Jurkat, Clone E6-1 (cell line): Measurements from ENCODE around the gene GNAL.
A peak's percentile ranks its signal among the peaks of the same experiment; 100 is the strongest.
"Not testable (repeated sequence)": the region's sequence is repeated elsewhere in the genome, so short reads cannot be mapped to it uniquely, and the experiment has no call there.

Experiments
- DNase-seq: peaks from one replicate; pipeline ENCODE4 v3.0.0-alpha.2; 2011; ENCODE audit warnings: low read depth, low spot score
- H3K4me3 ChIP-seq: 2 replicates; pipeline ENCODE4 v1.5.1; 2011; ENCODE audit warnings: mild to moderate bottlenecking, low read length, control low read depth, moderate library complexity

Gene GNAL

GRCh38 chr18:11823545-11823944 lies 134.5 kb downstream of the GNAL start:
- DNase-seq: no peak
- no peak overlapping the region for H3K4me3 ChIP-seq

- no peak for DNase-seq
- no peak overlapping the region for H3K4me3 ChIP-seq
Measured at GRCh38 chr18:11826836-11827235, 137.8 kb downstream of the GNAL start.

GRCh38 chr18:11828786-11829432 lies 139.8 kb downstream of the GNAL start:
- no peak overlapping the region for H3K4me3 ChIP-seq
- DNase-seq: no peak

- DNase-seq: no peak
- H3K4me3 ChIP-seq: no peak overlapping the region
Measured at GRCh38 chr18:11830585-11830984, 141.5 kb downstream of the GNAL start.

- DNase-seq: no peak
Measured at GRCh38 chr18:11831921-11832320, 142.9 kb downstream of the GNAL start.

GRCh38 chr18:11834772-11835171 lies 145.7 kb downstream of the GNAL start:
- DNase-seq: no peak
- no peak overlapping the region for H3K4me3 ChIP-seq

More at GRCh38 chr18:11831921-11832320, 142.9 kb downstream of the GNAL start:
- no peak overlapping the region for H3K4me3 ChIP-seq

GRCh38 chr18:11839556-11839955 lies 150.5 kb downstream of the GNAL start:
- no peak overlapping the region for H3K4me3 ChIP-seq
- DNase-seq: no peak

- no peak overlapping the region for H3K4me3 ChIP-seq
- DNase-seq: no peak
Measured at GRCh38 chr18:11840493-11840892, 151.4 kb downstream of the GNAL start.

GRCh38 chr18:11842562-11842961 lies 153.5 kb downstream of the GNAL start:
- no peak for DNase-seq
- no peak overlapping the region for H3K4me3 ChIP-seq

GRCh38 chr18:11844436-11844835 lies 155.4 kb downstream of the GNAL start:
- no peak for DNase-seq

GRCh38 chr18:11845654-11846053 lies 156.6 kb downstream of the GNAL start:
- no peak for DNase-seq
- no peak overlapping the region for H3K4me3 ChIP-seq

More at GRCh38 chr18:11844436-11844835, 155.4 kb downstream of the GNAL start:
- no peak overlapping the region for H3K4me3 ChIP-seq

GRCh38 chr18:11847811-11848210 lies 158.7 kb downstream of the GNAL start:
- H3K4me3 ChIP-seq: no peak overlapping the region
- DNase-seq: no peak

- no peak overlapping the region for H3K4me3 ChIP-seq
Measured at GRCh38 chr18:11849279-11849678, 160.2 kb downstream of the GNAL start.

GRCh38 chr18:11849841-11850634 lies 161.0 kb downstream of the GNAL start:
- peak overlapping the region; percentile 100 for H3K4me3 ChIP-seq
- no peak for DNase-seq

More at GRCh38 chr18:11849279-11849678, 160.2 kb downstream of the GNAL start:
- no peak for DNase-seq

GRCh38 chr18:11850821-11851145 lies 161.7 kb downstream of the GNAL start:
- H3K4me3 ChIP-seq: peak overlapping the region; percentile 100
- DNase-seq: no peak

GRCh38 chr18:11851146-11851805 lies 162.2 kb downstream of the GNAL start, which contains the start of gene CHMP1B:
Gene CHMP1B, plus strand, starts transcription at chr18:11851413. Its CDS starts 99 bp downstream, at chr18:11851512.
- peak within 1 kb of the TSS; percentile 100 for H3K4me3 ChIP-seq
- DNase-seq: peak; percentile 94

- DNase-seq: no peak
- H3K4me3 ChIP-seq: peak overlapping the region; percentile 100
Measured at GRCh38 chr18:11851806-11852337, 162.8 kb downstream of the GNAL start.

GRCh38 chr18:11854554-11854953 lies 165.5 kb downstream of the GNAL start:
- not testable (repeated sequence) for H3K4me3 ChIP-seq, DNase-seq

GRCh38 chr18:11857177-11857887 lies 168.3 kb downstream of the GNAL start:
- DNase-seq: no peak
- H3K4me3 ChIP-seq: no peak overlapping the region
